Inflammatory macrophage treated with lipopolysaccharide for 4 hours (primary cell): ENCODE measurements around the gene ZDHHC14.

Experiments used
- DNase-seq: peaks from one replicate; pipeline ENCODE4 v3.0.0-alpha.2; 2020

ZDHHC14 gene

DNA sequence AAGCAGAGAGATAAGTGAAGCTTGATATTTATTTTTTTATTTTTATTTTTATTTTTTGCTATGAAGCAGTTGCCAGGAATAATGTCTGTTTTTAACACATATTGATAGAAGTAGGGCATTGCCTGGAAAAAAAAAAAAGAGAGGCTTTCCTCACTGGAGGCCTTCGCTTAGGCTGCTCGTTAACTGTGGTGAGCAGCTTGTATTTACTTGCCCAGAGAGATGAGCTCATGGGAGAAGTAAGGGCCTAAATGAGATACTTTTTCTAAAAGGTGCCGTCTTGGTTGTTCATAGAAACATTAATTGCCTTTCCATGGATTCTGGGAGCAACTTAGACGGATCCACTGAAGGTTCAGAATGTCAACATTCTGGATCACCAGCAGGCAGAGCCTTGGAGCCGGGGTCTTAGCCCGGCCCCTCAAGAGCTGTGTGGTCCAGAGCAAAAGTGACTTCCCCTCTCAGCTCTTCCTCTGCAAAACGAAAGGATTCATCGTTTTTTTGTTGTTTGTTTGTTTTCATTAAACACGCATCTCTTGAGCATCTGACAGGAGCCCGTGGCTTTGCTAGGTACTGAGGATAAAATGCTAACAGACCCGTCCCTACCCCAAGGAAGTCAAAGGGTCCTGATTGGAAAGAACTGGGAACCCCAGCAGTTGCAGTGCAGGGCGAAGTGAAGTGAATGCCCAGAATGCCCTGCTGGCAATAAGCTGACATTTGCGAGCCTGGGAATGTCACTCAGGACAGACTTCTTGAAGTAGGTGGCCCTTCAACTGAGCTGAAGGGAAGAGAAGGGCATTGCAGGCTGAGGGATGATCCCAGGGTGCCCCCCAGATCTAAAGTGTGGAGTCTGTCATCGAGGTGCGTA, 138.5 kb downstream of the ZDHHC14 start:
- no peak for DNase-seq

DNA sequence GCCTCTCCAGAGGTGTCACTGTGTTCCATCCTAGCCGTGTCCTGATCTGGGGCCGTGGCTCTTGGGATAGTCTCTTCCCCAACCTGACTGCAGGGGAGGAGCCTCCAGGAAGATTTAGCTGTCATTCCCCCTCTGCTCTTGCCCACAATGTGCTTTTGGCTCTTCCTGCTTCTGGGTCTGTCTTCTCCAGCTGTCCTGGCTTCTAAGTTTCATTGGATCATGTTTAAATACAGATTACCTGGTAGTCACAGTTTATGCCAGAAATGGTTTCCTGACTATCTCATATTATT, 139.1 kb downstream of the ZDHHC14 start:
- no peak for DNase-seq

DNA sequence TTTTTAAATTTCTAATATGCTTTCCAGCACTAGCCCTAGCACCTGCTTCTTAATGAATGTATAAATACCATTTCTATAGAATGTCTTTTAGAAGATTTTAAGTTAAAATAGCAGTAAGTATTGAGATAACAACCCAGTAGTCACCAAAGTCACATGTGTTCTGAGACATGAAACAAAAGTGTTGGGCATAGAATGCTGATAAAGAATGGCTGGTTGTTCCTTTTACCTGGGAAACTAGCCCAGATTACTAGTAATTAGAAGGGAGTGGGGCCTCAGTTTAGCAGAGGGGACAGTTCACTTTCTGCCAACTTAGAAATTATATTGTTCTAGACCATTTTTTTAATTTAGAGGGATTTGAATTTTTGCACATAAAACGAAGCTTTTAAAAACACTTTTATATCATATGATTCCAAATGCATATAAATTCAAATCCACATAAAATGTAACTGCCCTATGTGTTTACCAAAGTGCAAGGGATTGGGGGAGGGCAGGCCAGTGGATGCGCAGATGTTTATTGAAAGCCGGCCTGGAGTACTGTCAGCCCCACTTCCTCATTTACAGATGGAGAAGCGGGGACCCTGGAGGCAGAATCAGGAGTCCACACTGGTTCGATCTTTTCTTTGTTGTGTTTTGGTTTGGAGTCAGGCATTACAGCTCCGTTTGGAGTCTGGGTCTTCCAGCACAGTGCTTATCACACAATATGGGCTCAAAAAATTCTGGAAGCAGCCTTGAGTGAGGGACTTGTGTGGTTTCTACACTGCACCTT, 139.8 kb downstream of the ZDHHC14 start:
- no peak for DNase-seq

DNA sequence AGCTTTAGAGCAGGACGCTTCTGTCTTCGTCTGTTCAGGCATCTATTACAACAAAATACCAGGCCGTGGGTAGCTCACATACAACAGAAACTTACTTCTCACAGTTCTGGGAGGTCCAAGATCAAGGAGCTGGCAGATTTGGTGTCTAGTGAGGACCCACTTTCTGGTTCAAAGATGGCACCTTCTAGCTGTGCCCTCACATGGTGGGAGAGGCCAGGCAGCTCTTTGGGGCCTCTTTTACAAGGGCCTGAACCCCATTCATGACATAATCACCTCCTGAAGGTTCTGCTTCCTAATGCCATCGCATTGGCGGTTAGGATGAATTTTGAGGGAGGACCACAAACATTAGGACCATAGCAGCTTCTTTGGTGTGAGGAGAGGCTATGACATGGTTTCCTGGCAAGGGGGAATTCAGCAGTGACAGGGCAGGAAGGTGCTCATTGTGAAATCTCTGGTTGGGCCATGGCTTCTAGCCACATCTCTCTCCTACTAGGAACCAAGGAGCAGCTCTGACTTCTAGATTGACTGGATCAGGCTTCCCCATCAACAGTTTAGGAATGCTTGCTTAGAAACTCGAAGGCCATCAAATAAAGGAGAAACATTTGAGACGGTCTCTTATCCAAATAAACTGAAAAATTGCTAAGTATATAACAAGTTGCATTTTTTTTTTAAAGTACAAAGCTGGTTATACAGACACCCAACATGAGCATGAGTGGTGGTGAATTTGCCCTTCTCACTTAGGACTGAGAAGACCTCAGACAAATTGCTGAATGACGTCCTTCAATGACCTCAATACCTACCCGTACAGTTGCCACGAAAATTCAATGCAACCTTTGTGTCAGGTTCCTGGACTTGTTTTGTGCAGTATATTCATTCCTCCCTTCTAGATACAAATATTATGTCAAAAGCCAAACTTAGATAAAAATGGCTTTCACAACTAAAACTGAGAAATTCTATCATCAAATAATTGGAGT, 140.7 kb downstream of the ZDHHC14 start:
- peak; percentile 54 for DNase-seq

DNA sequence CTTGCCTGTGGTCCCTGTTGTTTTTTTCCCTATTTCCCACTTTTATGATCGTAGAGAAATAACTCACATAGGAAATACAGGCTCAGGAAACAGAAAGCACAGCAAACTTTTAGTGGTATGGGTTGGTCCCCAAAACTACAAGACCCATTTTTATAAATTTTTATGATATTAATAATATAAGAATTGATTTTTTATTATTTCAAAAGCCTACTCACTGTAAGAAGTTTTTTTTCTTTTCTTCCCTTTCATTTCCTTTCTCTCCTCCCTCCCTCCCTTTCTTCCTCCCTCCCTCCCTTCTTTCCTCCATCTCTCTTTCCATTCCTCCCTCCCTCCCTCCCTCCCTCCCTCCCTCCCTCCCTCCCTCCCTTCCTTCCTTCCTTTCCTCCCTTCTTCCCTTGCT, 141.5 kb downstream of the ZDHHC14 start:
- no peak for DNase-seq

DNA sequence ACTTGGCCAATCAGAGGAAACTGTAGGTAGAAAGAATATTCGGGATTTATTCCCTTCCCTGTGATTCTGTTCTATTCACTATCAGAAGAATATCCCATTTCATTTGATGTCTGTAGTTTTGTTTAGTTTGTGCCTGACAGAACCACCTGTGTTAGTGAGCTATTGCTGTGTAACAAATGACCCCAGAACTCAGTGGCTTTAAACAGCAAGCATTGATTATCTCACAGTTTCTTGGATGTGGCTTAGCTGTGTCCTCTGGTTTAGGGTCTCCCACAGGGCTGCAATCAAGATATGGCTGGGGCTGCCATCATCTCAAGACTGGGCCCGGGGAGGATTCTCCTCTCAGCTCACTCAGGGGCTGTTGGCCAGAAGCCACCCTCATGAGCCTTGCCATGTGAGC, 143.7 kb downstream of the ZDHHC14 start:
- no peak for DNase-seq

DNA sequence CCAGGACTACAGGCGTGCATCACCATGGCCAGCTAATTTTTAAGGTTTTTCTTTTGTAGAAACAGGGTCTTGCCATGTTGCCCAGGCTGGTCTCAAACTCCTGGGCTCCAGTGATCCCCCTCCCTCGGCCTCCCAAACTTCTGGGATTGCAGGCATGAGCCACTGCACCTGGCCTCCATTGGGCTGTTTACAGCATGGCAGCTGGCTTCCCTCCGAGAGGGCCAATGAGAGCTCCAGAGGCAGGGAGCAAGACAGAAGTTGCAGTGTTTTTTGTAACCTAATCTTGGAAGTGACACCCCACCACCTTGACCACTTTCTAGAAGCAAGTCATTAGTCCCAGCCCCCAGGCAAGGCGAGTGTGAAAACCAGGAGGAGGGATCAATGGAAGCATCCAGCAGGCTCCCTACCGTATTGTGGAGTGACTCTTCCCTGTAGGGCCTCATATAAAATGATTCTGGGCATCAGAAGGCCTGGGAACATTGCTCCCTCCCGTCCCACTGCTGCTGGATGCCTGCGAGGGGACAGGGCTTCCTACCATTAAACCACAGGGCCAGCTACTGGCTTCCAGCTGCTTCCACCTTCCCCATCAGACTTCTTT, 144.4 kb downstream of the ZDHHC14 start:
- no peak for DNase-seq

DNA sequence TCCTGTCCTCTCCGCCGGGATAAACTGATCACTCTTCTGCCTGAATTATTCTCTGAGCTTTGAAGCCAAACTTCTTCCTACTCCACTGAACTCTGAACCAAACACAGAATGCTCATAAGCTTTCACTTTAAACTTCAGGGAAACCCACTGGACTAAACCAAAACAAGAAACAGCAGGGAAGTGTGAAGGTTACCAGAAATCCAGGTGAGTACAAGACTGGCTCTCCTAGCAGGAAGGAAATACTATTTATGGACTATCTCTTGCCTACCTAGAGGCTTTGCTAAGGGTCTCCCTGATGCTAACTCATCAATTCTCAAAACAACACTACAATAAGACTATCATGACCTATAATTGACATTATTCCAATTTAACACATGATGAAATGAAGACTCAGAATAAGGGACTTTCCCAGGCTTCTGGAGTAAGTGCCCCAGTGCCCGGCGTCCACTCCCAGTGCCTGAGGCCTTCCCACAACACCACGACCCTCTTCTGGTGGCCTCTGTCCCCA, 145.0 kb downstream of the ZDHHC14 start:
- peak; percentile 4 for DNase-seq

DNA sequence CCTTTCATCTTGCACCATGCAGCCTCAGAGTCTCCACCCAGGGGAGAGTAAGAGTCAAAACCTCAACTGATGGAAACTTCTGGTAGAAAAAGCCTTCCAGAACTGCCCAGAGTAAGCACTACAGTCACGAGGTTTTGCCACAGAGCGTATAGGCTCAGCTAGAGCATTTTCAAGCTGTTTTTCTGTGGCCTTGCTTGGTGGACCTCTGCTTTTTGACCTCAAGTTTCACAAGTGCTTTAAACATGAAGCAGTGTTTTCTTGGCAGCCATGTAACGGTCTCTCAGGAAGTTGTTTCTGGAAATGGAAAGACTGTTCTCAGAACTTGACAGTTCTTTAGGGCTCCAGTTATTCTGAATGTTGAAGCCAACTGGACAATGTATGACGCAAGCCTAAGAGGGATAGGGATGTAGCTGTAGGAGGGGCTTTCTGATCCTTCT, 146.5 kb downstream of the ZDHHC14 start:
- DNase-seq = peak; percentile 44

DNA sequence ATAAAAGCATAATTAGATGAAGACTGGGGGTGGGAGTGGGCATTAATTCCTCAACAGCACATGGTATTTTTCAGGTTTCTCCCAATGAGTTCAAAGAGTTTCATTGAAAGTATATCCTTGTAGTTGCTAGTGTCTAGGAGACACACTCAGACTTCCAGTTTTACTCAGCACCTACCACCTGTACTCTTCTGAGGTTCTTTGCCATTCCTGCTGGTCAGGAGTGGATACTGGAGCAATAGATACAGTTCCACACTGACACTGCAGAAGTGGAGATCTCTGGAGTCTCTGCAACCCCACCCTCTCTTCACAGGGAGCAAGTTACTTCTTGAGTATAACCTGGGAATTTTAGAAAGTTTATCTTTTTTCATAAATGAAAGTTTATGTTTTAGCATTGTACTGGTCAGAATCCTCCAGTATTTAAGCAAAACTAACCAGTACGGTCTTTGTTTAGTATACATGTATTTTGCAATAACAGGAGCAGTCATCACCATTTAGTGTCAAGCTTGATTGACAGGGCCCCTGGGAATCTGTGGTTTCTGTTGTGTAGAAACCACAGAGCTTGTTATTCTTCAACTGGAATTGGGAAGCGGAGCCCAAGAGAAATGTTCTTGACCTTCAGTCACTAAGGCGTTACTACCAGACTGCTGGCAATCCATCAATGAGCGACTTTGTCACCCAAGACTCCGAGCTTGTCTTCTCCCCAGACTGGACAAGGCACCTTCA, 148.1 kb downstream of the ZDHHC14 start:
- DNase-seq = peak; percentile 87

DNA sequence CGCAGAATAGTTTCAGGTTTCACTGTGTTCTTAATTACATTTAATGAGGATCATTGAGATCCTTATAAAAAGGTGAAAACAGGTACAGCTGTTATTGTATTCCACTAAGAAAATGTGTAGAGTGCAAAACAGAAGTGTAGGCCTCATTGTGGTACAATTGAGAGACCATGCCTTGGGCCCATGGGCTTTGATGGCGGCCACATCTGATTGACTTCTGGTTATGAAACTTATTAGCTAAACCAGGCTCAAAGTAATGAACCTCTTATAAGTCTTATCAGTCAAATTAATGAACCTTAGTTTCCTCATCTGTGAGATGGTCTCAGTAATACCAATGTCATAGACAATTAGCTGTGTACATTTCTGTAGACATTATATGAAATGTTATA, 148.7 kb downstream of the ZDHHC14 start:
- DNase-seq = no peak

DNA sequence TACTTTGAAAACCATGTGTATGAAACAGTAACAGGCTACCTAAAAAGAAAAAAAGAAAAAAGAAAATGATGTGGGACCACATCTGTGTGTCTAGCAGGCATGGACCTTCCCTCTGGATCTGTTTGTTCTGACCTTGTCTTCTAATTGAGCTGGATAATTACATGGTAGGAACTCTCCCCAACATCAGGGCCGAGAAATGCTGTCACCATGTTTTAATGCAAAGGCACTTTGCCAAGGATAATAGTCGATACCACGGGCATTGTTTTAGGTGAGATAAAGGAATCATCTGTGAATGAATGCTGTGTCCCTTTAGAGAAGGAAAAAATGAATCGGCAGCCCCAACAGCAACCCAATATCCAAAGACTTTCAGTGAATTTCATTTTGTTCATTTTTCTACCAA, 149.1 kb downstream of the ZDHHC14 start:
- no peak for DNase-seq

DNA sequence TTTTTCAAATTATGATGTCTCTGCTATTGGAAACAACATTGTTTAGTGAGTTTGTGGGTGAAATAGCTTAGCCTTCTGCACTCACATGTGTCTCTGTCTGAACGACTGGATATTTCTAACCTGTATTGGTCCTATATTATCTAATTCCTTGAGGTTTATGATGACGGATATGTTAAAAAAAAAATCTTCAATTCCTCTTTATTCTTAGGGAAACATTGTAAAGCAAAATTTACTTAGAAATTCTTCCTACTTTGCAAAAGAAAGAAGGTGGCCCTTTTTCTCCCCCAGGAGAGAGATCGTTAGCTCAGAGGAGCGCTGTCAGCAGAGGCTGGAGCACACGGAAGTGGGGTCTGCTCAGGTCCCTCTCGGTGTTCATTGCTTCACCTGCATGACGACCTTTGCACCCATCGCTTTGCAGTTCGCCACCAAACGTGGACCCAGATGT, 149.8 kb downstream of the ZDHHC14 start:
- no peak for DNase-seq

DNA sequence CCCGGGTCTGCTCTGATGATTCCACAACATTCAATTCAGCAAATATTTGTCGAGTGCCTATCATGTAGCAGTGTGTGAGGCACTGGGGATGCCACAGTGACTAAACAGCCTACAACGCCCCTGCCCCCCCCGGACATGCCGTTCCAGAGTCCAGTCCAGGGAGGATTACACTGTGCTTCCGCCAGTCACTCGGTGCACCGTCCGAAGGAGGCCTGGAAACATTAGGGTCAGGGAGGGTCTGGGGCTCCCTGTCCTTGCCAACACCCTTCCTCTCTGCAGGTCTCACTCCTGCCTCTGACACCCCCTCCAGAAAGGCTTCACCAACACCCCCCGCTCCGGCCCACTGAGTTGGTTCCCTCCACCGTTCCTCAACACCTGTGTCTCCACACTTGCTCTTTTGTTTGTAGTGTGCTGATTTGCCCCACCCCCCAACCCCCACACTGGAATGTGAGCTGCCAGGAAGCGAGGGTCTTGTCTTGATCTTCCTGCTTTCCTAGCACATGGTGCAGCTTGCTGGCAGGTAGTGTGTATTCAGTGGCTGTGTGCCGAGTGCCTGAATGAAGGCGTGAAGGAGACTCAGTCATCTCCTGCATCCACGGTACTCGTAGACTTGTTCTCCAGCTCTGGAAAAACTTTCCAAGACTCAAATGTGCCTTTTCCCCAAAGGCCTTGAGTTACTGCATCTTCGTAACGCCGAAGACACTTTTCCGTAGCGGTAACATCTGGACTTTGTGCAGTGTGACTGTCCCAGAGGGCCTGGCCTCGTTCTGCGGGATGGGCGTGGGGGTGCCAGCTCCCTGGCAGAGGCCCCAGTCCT, 150.4 kb downstream of the ZDHHC14 start:
- DNase-seq = no peak

DNA sequence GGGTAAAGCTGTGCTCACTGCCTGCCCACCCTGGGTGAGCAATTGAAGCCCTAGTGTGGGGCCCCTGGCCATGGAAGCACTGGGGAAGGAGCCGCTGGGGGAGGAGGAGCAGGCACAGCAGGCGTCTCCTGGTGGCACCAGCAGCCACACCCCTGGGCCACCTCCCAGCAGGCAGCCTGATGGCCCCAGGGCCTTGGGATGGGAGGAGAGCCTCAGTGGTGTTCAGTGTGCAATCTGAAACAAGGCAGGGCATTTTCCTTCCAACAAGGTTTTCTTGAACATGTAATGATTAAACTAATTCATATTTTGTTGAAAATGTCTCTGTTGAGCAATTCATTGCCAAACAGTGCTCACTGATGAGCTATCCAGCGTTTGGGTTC, 151.0 kb downstream of the ZDHHC14 start:
- DNase-seq = no peak

DNA sequence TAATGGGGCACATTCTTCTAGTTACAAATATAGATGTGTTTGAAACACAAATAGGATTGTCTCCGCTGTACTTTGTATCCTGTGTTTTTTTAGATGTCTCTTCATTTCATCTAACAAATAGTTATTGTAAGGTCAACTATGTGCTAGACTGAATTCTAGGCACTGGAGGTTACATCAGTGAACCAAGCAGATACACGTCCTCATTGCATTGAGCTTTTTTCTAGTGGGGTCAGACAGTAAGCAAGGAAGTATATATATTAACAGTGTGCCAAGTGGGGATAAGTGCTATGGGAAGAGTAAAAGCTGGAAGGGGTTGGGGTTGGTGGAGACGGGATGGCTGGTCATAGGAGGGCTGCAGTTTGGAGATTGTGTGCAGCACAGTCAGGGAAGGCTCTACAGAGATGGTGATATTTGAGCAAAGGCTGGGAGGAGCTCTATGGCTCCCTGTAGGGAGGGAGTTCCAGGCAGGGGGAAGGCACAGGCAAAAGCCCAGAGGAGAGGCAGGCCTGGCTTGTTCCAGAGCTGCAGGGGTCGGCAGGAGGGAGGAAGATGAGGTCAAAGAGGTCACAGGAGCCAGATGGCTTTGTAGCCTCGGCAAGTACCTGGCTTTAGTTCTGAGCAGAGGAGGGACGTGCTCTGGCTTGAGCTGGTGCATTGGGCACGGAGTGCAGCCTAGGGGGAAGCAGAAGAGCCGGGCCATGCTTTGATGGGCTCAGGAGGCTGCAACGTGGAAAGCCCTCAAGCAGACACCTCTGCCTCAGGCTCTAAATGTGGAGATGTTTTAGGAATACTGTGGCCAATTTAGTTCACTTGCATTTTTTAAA, 152.3 kb downstream of the ZDHHC14 start:
- no peak for DNase-seq

DNA sequence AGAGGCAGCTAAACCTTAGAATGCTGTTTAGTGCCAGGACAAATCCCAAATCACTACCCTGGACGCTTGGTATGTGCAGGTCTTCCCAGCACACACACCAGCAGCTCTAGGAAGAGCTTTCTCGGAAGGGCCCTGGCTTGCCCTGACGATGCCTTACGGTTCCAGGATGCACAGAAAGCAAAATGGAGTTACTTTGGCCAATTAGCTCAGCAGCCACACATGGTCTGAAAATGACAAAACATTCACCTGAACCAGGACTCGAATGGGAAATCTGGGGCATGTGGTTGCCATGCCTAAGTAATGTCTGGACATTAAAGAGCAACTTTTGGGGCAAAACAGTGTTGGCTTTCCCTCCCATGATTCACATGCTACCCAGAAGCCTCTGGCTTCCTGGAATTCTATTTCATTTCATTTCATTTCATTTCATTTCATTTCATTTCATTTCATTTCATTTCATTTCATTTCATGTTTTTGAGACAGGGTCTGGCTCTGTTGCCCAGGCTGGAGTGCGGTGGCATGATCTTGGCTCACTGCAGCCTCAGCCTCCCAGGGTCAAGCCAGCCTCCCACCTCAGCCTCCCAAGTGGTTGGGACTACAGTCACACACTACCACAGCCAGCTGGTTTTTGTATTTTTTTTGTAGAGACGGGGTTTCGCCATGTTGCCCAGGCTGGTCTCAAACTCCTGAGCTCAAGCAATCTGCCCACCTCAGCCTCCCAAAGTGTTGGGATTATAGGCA, 153.3 kb downstream of the ZDHHC14 start:
- DNase-seq = no peak

DNA sequence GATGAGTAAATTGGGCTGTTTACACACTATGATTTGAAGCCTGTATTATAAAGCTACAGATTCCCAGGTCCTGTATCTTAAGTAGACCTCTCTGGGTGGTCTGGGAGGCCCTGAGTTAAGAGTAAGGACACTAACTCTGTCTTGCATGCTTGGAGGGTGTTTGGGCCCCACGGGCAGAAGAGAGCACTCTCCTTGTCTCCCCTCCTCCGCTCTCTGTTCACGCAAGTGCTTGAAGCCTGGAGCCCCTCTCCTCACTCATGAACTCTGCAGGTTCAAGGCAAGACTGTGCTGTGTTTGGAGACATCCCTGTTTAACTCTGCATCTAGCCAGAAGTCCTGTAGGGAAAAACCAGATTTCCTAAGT, 154.0 kb downstream of the ZDHHC14 start:
- DNase-seq = no peak
